BE2C (cell line): ENCODE results near the gene MMP20.

ENCODE experiments used
- DNase-seq: peaks from one replicate; pipeline ENCODE4 v3.0.0-alpha.2; 2020
- H3K27me3 ChIP-seq: fragments of 250-450 bp; sonication (Bioruptor Pico); 2 replicates; pipeline ENCODE4 v1.5.1; 2020; ENCODE audit warnings: mild to moderate bottlenecking
- H3K36me3 ChIP-seq: fragments of 250-450 bp; sonication (Bioruptor Pico); 2 replicates; pipeline ENCODE4 v1.5.1; 2020; ENCODE audit warnings: mild to moderate bottlenecking
- H3K4me1 ChIP-seq: fragments of 250-450 bp; sonication (Bioruptor Pico); 2 replicates; pipeline ENCODE4 v1.5.1; 2020
- H3K4me3 ChIP-seq: 2 replicates; pipeline ENCODE4 v1.5.1; 2011; ENCODE audit warnings: low read depth, low read length
- H3K9me3 ChIP-seq: fragments of 250-450 bp; sonication (Bioruptor Pico); 2 replicates; pipeline ENCODE4 v1.5.1; 2020
- CTCF ChIP-seq: IDR thresholded peaks from 2 replicates; pipeline ENCODE4 v1.5.1; 2012; ENCODE audit warnings: mild to moderate bottlenecking, low read depth, low read length

MMP20 gene

GRCh38 chr11:102553835-102554282 lies 71.3 kb downstream of the MMP20 start:
- no peak for TF ChIP-seq CTCF
- Histone ChIP-seq H3K4me3 (no peak overlapping the region), H3K4me1 (no peaks in the 10 kb centered on the region; the same call in 1 of the 2 replicates), H3K9me3 (no peaks in the 10 kb centered on the region), H3K27me3 (peaks cover 25% of the 10 kb centered on the region), H3K36me3 (no peaks in the 10 kb centered on the region)
- no peak for DNase-seq

DNA sequence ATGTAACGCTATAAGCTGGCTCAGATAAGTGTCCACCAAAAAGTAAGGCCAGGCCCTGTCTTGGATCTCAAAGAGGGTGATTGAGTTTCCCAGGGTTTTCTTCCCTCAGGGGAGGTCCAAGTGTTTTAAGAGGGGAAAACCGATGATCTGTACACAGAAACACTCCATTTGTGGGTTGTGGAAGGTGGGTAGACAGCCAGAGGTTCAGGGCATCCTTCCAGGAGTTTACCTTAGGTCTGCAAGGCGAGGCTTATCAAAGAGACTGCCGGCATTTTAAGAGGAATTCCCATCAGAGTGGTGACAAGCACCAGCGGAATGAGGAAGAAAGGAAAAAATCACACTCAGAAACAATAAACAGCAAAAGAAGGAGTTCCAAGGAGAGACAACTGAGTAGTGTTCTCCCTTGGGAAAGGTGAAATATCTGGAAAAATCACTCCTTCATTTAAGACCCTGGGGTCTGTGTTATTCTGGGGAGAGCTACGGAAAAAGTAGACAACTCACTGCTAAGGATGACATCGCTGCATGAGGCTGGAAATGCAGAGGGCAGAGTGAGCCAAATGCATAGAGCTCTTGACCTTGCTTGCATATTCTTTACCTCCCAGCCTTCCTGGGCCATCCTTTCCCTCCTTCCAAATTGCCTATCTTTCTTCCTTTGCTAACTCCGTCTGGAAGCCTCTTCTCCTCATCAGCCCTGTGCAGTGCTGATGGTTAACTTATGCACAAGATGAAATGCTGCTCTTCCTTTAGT lies 72.5 kb downstream of the MMP20 start:
- H3K27me3 ChIP-seq = peaks cover 22% of the 10 kb centered on the region
- no peaks in the 10 kb centered on the region for H3K9me3 ChIP-seq
- H3K4me1 ChIP-seq = no peaks in the 10 kb centered on the region; the same call in 1 of the 2 replicates
- no peak for TF ChIP-seq CTCF
- no peak for DNase-seq
- no peaks in the 10 kb centered on the region for H3K36me3 ChIP-seq
- no peak overlapping the region for H3K4me3 ChIP-seq

DNA sequence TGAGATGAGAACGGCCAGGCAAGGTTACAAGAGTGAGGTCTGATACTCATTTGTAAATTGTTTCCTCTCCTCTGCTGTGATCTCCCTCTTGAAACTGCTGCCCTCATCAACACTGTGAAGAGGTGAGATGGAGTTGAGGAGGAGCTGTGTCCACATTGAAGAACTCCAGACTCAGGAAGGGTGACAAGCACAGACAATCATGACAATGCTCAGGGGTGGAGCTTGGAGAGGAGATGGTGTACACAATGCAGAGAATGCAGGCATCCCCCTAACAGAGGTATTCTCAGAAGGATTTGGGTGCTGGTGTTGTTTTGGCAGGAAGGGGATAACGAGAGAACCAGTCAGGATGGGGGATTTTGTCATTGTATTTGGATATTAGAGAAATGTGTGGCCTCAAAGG lies 73.1 kb downstream of the MMP20 start:
- H3K27me3 ChIP-seq = peaks cover 18% of the 10 kb centered on the region
- H3K4me3 ChIP-seq = no peak overlapping the region
- no peaks in the 10 kb centered on the region for H3K36me3 ChIP-seq
- DNase-seq = no peak
- no peaks in the 10 kb centered on the region for H3K9me3 ChIP-seq
- no peak for TF ChIP-seq CTCF
- no peaks in the 10 kb centered on the region for H3K4me1 ChIP-seq

- no peaks in the 10 kb centered on the region for H3K36me3 ChIP-seq
- no peak overlapping the region for H3K4me3 ChIP-seq
- H3K27me3 ChIP-seq = peaks cover 11% of the 10 kb centered on the region
- no peaks in the 10 kb centered on the region for H3K4me1 ChIP-seq
- no peak for DNase-seq
- TF ChIP-seq CTCF = no peak
- no peaks in the 10 kb centered on the region for H3K9me3 ChIP-seq
These were observed 73.9 kb downstream of the MMP20 start for GRCh38 chr11:102551169-102551781.

DNA sequence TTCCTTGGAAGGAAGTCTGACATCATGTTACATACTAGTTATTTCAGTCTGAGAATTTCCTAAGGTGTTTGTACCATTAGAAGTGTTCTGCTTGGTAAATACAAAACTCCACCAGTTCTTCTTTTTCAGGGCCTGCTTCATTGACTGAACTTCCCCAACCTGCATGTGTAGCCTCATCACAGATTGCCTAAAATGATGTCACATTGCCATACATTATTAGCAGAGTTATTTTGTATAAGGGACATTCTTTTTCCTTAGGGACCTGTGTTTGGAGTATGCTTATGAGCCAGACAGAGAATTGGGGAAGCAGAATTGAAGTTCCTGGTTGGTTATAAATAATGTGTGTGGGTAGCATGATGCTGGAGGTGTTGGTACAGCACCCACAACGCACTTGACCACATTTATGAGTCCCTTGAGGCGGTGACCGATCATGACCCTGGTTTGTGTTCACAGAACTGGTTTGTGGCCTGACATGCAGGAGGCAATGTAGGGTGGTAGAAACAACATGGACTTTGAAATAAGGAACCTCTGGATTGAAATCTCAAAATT lies 78.1 kb downstream of the MMP20 start:
- DNase-seq = no peak
- Histone ChIP-seq H3K4me3 (no peak overlapping the region), H3K36me3 (no peaks in the 10 kb centered on the region), H3K4me1 (no peaks in the 10 kb centered on the region), H3K27me3 (0 out of 2 replicates have a peak, but pooled peaks cover 4% of the 10 kb centered on the region), H3K9me3 (no peaks in the 10 kb centered on the region)
- TF ChIP-seq CTCF = no peak

DNA sequence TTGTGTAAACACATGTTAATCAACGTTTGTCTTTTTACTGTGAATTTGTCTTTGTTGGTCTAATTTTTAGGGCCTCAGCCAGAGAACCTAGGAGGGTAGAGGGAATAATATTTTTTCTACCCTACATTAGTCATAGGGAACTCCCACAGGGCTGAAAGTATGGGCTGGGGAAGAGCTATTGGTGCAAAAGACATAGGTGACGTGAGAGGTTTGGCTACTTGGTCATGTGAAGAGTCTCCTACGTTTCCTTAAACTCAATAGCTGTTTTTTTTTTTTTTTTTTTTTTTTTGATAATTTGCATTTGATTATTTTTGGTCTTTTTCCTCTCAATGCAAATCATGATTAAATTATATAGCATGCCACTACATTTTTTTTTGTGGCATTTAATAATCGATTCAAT lies 78.7 kb downstream of the MMP20 start:
- Histone ChIP-seq H3K36me3 (no peaks in the 10 kb centered on the region), H3K27me3 (0 out of 2 replicates have a peak, but pooled peaks cover 4% of the 10 kb centered on the region), H3K4me3 (no peak overlapping the region), H3K4me1 (no peaks in the 10 kb centered on the region), H3K9me3 (no peaks in the 10 kb centered on the region)
- TF ChIP-seq CTCF = no peak
- DNase-seq = no peak
